Right forelimb (tissue), 1 donor: ENCODE data around the gene MAPRE2.

Experiments used
- DNase-seq: peaks from one replicate; pipeline ENCODE4 v3.0.0-alpha.2; 2018

Gene MAPRE2

GRCh38 chr18:35186291-35187034, 145.2 kb downstream of the MAPRE2 start:
- DNase-seq = no peak

GRCh38 chr18:35189510-35189909, 148.3 kb downstream of the MAPRE2 start:
- DNase-seq = no peak

- no peak for DNase-seq
These were observed 149.9 kb downstream of the MAPRE2 start for GRCh38 chr18:35190948-35191697.

GRCh38 chr18:35191698-35192025, 150.4 kb downstream of the MAPRE2 start:
- DNase-seq = no peak

- DNase-seq = no peak
These were observed 151.2 kb downstream of the MAPRE2 start for GRCh38 chr18:35192415-35192814.
